Measurements from ENCODE around the gene TMEM125.

The TMEM125 gene

DNA sequence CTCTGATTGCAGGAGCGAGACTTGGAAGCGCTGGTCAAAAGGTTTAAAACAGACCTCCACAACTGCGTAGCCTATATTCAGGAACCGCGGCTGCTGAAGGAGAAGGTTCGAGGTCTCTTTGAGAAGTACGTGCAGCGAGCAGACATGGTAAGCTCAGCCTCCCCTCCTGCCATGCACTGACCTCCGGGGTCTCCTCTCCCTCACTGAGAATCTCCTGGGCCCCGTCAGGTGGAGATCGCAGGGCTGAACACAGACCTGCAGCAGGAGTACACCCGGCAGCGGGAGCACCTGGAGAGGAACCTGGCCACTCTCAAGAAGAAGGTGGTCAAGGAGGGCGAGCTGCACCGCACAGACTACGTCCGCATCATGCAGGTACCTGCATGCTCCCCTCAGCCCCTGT, 35.5 kb upstream of the TMEM125 start:
- TF ChIP-seq YY1 (IDR thresholded peaks at IDR 0.05; ENCODE audit: low read depth) (no peak), USF1 (IDR thresholded peaks at IDR 0.05) (no peak), EP300 (IDR thresholded peaks at IDR 0.05; ENCODE audit: borderline replicate concordance) (no peak), FOXM1 (IDR thresholded peaks at IDR 0.05; ENCODE audit: borderline replicate concordance, low read depth) (no peak), TAF1 (IDR thresholded peaks at IDR 0.05; ENCODE audit: low read depth) (no peak), EGR1 (IDR thresholded peaks at IDR 0.05) (no peak), NFIC (IDR thresholded peaks at IDR 0.05) (no peak), TEAD4 (IDR thresholded peaks at IDR 0.05) (no peak), RAD21 (IDR thresholded peaks at IDR 0.05; ENCODE audit: low read depth) (no peak), CREB1 (IDR thresholded peaks at IDR 0.05; ENCODE audit: low read depth) (no peak)
- TF ChIP-seq, protein P1, sequence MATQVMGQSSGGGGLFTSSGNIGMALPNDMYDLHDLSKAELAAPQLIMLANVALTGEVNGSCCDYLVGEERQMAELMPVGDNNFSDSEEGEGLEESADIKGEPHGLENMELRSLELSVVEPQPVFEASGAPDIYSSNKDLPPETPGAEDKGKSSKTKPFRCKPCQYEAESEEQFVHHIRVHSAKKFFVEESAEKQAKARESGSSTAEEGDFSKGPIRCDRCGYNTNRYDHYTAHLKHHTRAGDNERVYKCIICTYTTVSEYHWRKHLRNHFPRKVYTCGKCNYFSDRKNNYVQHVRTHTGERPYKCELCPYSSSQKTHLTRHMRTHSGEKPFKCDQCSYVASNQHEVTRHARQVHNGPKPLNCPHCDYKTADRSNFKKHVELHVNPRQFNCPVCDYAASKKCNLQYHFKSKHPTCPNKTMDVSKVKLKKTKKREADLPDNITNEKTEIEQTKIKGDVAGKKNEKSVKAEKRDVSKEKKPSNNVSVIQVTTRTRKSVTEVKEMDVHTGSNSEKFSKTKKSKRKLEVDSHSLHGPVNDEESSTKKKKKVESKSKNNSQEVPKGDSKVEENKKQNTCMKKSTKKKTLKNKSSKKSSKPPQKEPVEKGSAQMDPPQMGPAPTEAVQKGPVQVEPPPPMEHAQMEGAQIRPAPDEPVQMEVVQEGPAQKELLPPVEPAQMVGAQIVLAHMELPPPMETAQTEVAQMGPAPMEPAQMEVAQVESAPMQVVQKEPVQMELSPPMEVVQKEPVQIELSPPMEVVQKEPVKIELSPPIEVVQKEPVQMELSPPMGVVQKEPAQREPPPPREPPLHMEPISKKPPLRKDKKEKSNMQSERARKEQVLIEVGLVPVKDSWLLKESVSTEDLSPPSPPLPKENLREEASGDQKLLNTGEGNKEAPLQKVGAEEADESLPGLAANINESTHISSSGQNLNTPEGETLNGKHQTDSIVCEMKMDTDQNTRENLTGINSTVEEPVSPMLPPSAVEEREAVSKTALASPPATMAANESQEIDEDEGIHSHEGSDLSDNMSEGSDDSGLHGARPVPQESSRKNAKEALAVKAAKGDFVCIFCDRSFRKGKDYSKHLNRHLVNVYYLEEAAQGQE (IDR thresholded peaks at IDR 0.05; ENCODE audit: low read depth), result no peak

DNA sequence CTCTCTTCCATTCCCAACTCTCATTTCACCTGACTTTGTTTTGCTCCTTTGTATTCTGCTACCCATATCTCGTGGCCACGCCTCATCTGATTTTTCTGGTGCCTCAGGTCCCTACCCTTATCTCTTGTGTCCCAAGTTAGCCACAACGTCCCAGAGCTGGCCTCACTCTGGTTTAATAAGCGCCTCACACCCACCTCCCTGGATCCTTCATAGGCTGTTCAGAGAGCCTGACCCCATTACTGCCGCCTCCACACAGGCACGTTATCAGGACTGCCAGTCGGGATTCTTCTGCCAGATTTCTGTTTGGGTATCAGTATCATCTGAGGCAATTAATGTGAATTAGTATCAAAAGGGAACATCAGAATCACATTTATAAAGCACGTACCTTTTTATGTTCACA, 34.7 kb upstream of the TMEM125 start:
- TF ChIP-seq YY1 (IDR thresholded peaks at IDR 0.05; ENCODE audit: low read depth) (no peak), USF1 (IDR thresholded peaks at IDR 0.05) (no peak), NFIC (IDR thresholded peaks at IDR 0.05) (no peak), TEAD4 (IDR thresholded peaks at IDR 0.05) (no peak), EGR1 (IDR thresholded peaks at IDR 0.05) (no peak), RAD21 (IDR thresholded peaks at IDR 0.05; ENCODE audit: low read depth) (no peak), CREB1 (IDR thresholded peaks at IDR 0.05; ENCODE audit: low read depth) (no peak), TAF1 (IDR thresholded peaks at IDR 0.05; ENCODE audit: low read depth) (no peak), TCF12 (IDR thresholded peaks at IDR 0.05; ENCODE audit: low read depth) (no peak), EP300 (IDR thresholded peaks at IDR 0.05; ENCODE audit: borderline replicate concordance) (no peak), ZBTB7A (IDR thresholded peaks at IDR 0.05; ENCODE audit: low read depth) (no peak), CEBPB (IDR thresholded peaks at IDR 0.05) (no peak)
- TF ChIP-seq, protein P1 (IDR thresholded peaks at IDR 0.05; ENCODE audit: low read depth), result no peak
- TF ChIP-seq, protein P2, sequence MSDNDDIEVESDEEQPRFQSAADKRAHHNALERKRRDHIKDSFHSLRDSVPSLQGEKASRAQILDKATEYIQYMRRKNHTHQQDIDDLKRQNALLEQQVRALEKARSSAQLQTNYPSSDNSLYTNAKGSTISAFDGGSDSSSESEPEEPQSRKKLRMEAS (IDR thresholded peaks at IDR 0.05), result no peak

GRCh38 chr1:43235451-43236121, 34.2 kb upstream of the TMEM125 start:
- TF ChIP-seq TEAD4 (IDR thresholded peaks at IDR 0.05) (no peak), ZBTB7A (IDR thresholded peaks at IDR 0.05; ENCODE audit: low read depth) (no peak), CREB1 (IDR thresholded peaks at IDR 0.05; ENCODE audit: low read depth) (no peak), RAD21 (IDR thresholded peaks at IDR 0.05; ENCODE audit: low read depth) (no peak), FOXM1 (IDR thresholded peaks at IDR 0.05; ENCODE audit: borderline replicate concordance, low read depth) (no peak), NFIC (IDR thresholded peaks at IDR 0.05) (no peak), CEBPB (IDR thresholded peaks at IDR 0.05) (no peak), TCF12 (IDR thresholded peaks at IDR 0.05; ENCODE audit: low read depth) (no peak), USF1 (IDR thresholded peaks at IDR 0.05) (no peak), YY1 (IDR thresholded peaks at IDR 0.05; ENCODE audit: low read depth) (no peak), TAF1 (IDR thresholded peaks at IDR 0.05; ENCODE audit: low read depth) (no peak), EGR1 (IDR thresholded peaks at IDR 0.05) (no peak), EP300 (IDR thresholded peaks at IDR 0.05; ENCODE audit: borderline replicate concordance) (no peak)
- TF ChIP-seq, protein P2 (IDR thresholded peaks at IDR 0.05), result no peak
- TF ChIP-seq, protein P1 (IDR thresholded peaks at IDR 0.05; ENCODE audit: low read depth), result no peak

GRCh38 chr1:43237121-43237520, 32.7 kb upstream of the TMEM125 start:
- TF ChIP-seq CEBPB (IDR thresholded peaks at IDR 0.05) (no peak), TAF1 (IDR thresholded peaks at IDR 0.05; ENCODE audit: low read depth) (no peak), EGR1 (IDR thresholded peaks at IDR 0.05) (no peak), FOXM1 (IDR thresholded peaks at IDR 0.05; ENCODE audit: borderline replicate concordance, low read depth) (no peak), ZBTB7A (IDR thresholded peaks at IDR 0.05; ENCODE audit: low read depth) (no peak), EP300 (IDR thresholded peaks at IDR 0.05; ENCODE audit: borderline replicate concordance) (no peak), TEAD4 (IDR thresholded peaks at IDR 0.05) (no peak), USF1 (IDR thresholded peaks at IDR 0.05) (no peak), TCF12 (IDR thresholded peaks at IDR 0.05; ENCODE audit: low read depth) (no peak), NFIC (IDR thresholded peaks at IDR 0.05) (no peak), CREB1 (IDR thresholded peaks at IDR 0.05; ENCODE audit: low read depth) (no peak)
- TF ChIP-seq, protein P1 (IDR thresholded peaks at IDR 0.05; ENCODE audit: low read depth), result no peak
